Measurements from ENCODE around the gene HBM. TPM values are rescaled to one million over a fixed set of nuclear protein-coding genes. Genes with fewer than 3 reads are reported as not detected.
A peak's percentile ranks its signal among the peaks of the same experiment; 100 is the strongest.

Gene HBM
- total RNA-seq, 1 experiment from 2014 or later: not detected

DNA sequence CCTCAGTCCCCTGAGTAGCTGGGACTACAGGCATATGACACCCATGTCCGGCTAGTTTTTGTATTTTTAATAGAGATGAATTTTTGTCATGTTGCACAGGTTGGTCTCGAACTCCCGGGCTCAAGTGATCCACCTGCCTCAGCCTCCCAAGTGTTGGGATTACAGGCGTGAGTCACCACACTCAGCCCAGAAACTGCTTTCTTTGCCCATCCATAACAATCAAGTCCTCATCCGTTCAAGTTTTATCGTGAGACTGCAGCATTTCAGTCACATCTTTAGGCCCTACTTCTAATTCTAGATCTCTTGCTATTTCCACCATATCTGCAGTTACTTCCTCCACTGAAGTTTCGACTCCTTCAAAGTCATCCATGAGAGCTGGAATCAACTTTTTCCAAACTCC lies 33.7 kb upstream of the HBM start:
- no peaks in the 10 kb centered on the region for H3K9me3 Mint-ChIP-seq (ENCODE audit: unreplicated experiment)
- H3K27me3 ChIP-seq (replicated peaks; ENCODE audit: control insufficient read depth, insufficient read depth, low read length): no peaks in the 10 kb centered on the region
- intact Hi-C loops (cut with micrococcal nuclease; ENCODE audit: unreplicated experiment): no loop called here

DNA sequence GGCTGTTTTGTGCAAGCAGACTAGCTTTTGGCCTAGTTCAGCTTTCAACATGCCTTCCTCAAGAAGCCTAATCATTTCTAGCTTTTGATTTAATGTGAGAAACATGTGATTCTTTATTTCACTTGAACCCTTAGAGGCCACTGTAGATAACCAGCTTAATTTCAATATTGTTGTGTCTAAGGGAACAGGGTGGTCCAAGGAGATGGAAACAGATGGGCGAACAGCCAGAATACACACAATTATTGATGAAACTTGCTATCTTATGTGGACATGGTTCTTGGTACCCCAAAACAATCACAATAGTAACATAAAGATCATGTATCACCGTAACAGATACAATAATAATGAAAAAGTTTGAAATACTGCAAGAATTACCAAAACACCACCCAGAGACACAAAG lies 32.1 kb upstream of the HBM start:
- no peaks in the 10 kb centered on the region for H3K4me1 ChIP-seq
- no peaks in the 10 kb centered on the region for H3K27me3 Mint-ChIP-seq (ENCODE audit: insufficient read depth, unreplicated experiment)
- H3K36me3 Mint-ChIP-seq (ENCODE audit: insufficient read depth, unreplicated experiment): peaks cover 9% of the 10 kb centered on the region
- H3K27me3 ChIP-seq (replicated peaks; ENCODE audit: control insufficient read depth, insufficient read depth, low read length): no peaks in the 10 kb centered on the region
- H3K9me3 ChIP-seq: no peaks in the 10 kb centered on the region
- TF ChIP-seq, protein P1, sequence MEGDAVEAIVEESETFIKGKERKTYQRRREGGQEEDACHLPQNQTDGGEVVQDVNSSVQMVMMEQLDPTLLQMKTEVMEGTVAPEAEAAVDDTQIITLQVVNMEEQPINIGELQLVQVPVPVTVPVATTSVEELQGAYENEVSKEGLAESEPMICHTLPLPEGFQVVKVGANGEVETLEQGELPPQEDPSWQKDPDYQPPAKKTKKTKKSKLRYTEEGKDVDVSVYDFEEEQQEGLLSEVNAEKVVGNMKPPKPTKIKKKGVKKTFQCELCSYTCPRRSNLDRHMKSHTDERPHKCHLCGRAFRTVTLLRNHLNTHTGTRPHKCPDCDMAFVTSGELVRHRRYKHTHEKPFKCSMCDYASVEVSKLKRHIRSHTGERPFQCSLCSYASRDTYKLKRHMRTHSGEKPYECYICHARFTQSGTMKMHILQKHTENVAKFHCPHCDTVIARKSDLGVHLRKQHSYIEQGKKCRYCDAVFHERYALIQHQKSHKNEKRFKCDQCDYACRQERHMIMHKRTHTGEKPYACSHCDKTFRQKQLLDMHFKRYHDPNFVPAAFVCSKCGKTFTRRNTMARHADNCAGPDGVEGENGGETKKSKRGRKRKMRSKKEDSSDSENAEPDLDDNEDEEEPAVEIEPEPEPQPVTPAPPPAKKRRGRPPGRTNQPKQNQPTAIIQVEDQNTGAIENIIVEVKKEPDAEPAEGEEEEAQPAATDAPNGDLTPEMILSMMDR (IDR thresholded peaks at IDR 0.05; ENCODE audit: insufficient read depth in 1 of 2, low read depth in 1 of 2, low read length in 1 of 2, severe bottlenecking in 1 of 2, unreplicated experiment in 1 of 2): no peak
- no peaks in the 10 kb centered on the region for H3K4me1 Mint-ChIP-seq (ENCODE audit: low read depth, unreplicated experiment)
- H3K27ac Mint-ChIP-seq (ENCODE audit: unreplicated experiment): no peak overlapping the region
- ChIA-PET POLR2A (no interaction called here), CTCF (no interaction called here)
- TSS peak; percentile 12 for BruUV-seq (replicated peaks)
- H3K36me3 ChIP-seq (ENCODE audit: control insufficient read depth, insufficient read depth, low read length): no peaks in the 10 kb centered on the region
- intact Hi-C loops (cut with micrococcal nuclease; ENCODE audit: unreplicated experiment): no loop called here
- DNase-seq: no peak
- no peak overlapping the region for H3K4me3 ChIP-seq (ENCODE audit: low read depth, low read length)
- no peaks in the 10 kb centered on the region for H3K9me3 Mint-ChIP-seq (ENCODE audit: unreplicated experiment)
- H3K4me3 Mint-ChIP-seq (ENCODE audit: unreplicated experiment): no peak overlapping the region

More for the DNA sequence above, 33.7 kb upstream of the HBM start:
- Histone ChIP-seq H3K36me3 (ENCODE audit: control insufficient read depth, insufficient read depth, low read length) (no peaks in the 10 kb centered on the region), H3K9me3 (no peaks in the 10 kb centered on the region), H3K4me3 (ENCODE audit: low read depth, low read length) (no peak overlapping the region), H3K4me1 (no peaks in the 10 kb centered on the region)
- no peaks in the 10 kb centered on the region for H3K4me1 Mint-ChIP-seq (ENCODE audit: low read depth, unreplicated experiment)
- no TSS peak for BruUV-seq (replicated peaks)
- no peaks in the 10 kb centered on the region for H3K27me3 Mint-ChIP-seq (ENCODE audit: insufficient read depth, unreplicated experiment)
- ChIA-PET POLR2A (no interaction called here), CTCF (no interaction called here)
- DNase-seq: no peak
- no peak overlapping the region for H3K27ac Mint-ChIP-seq (ENCODE audit: unreplicated experiment)
- H3K36me3 Mint-ChIP-seq (ENCODE audit: insufficient read depth, unreplicated experiment): no peaks in the 10 kb centered on the region
- TF ChIP-seq, protein P1 (IDR thresholded peaks at IDR 0.05; ENCODE audit: insufficient read depth in 1 of 2, low read depth in 1 of 2, low read length in 1 of 2, severe bottlenecking in 1 of 2, unreplicated experiment in 1 of 2): no peak
- no peak overlapping the region for H3K4me3 Mint-ChIP-seq (ENCODE audit: unreplicated experiment)

DNA sequence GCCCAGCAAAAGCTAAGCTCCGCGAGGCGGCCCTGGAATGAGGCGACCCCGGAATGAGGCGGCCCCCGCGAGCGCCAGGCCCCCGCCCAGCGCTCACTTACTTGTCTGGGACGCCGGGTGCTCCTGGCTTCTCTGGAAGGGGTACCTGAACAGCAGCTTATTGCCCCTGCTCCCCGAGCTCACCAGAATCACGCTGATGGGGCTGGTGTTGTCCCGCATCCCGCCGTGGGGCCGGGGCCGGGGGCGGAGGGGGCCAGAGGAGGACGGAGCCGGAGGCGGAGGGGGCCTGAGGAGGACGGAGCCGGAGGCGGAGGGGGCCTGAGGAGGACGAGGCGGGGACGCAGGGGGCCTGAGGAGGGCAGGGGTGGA lies 27.7 kb upstream of the HBM start:
- no peaks in the 10 kb centered on the region for H3K4me1 Mint-ChIP-seq (ENCODE audit: low read depth, unreplicated experiment)
- peak overlapping the region; percentile 67 for H3K27ac Mint-ChIP-seq (ENCODE audit: unreplicated experiment)
- POLR2A ChIA-PET: interaction anchor here (0.5 to 0.7 kb wide), 2 partner anchors 209 to 1690 kb away, joined by 5 to 6 read pairs; no protein-coding TSS in a partner anchor
- peak overlapping the region; percentile 89 for H3K4me3 Mint-ChIP-seq (ENCODE audit: unreplicated experiment)
- Histone ChIP-seq H3K9me3 (no peaks in the 10 kb centered on the region), H3K4me3 (ENCODE audit: low read depth, low read length) (peak overlapping the region; percentile 79), H3K36me3 (ENCODE audit: control insufficient read depth, insufficient read depth, low read length) (no peaks in the 10 kb centered on the region), H3K27me3 (replicated peaks; ENCODE audit: control insufficient read depth, insufficient read depth, low read length) (no peaks in the 10 kb centered on the region), H3K4me1 (no peaks in the 10 kb centered on the region)
- no peaks in the 10 kb centered on the region for H3K27me3 Mint-ChIP-seq (ENCODE audit: insufficient read depth, unreplicated experiment)
- BruUV-seq (replicated peaks): no TSS peak
- CTCF ChIA-PET: interaction anchor here (0.9 kb wide), 1 partner anchor 41 kb away, joined by 3 read pairs; no protein-coding TSS in a partner anchor
- intact Hi-C loops (cut with micrococcal nuclease; ENCODE audit: unreplicated experiment): no loop called here
- H3K36me3 Mint-ChIP-seq (ENCODE audit: insufficient read depth, unreplicated experiment): peaks cover 12% of the 10 kb centered on the region
- peak; percentile 45 to 49 for DNase-seq
- TF ChIP-seq, protein P1 (IDR thresholded peaks at IDR 0.05; ENCODE audit: insufficient read depth in 1 of 2, low read depth in 1 of 2, low read length in 1 of 2, severe bottlenecking in 1 of 2, unreplicated experiment in 1 of 2): no peak
- H3K9me3 Mint-ChIP-seq (ENCODE audit: unreplicated experiment): no peaks in the 10 kb centered on the region

Measured in Caco-2 (cell line).